ENCODE results near the gene C1QA.

Gene C1QA

GRCh38 chr1:22618056-22618455, 18.4 kb upstream of the C1QA start:
- TF ChIP-seq, protein P1, sequence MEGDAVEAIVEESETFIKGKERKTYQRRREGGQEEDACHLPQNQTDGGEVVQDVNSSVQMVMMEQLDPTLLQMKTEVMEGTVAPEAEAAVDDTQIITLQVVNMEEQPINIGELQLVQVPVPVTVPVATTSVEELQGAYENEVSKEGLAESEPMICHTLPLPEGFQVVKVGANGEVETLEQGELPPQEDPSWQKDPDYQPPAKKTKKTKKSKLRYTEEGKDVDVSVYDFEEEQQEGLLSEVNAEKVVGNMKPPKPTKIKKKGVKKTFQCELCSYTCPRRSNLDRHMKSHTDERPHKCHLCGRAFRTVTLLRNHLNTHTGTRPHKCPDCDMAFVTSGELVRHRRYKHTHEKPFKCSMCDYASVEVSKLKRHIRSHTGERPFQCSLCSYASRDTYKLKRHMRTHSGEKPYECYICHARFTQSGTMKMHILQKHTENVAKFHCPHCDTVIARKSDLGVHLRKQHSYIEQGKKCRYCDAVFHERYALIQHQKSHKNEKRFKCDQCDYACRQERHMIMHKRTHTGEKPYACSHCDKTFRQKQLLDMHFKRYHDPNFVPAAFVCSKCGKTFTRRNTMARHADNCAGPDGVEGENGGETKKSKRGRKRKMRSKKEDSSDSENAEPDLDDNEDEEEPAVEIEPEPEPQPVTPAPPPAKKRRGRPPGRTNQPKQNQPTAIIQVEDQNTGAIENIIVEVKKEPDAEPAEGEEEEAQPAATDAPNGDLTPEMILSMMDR (IDR thresholded peaks at IDR 0.05; ENCODE audit: low read depth, low read length) = no peak
- H3K4me3 ChIP-seq (ENCODE audit: low read depth, low read length) = no peak overlapping the region
- H3K27ac ChIP-seq = peak overlapping the region; percentile 27
- no peaks in the 10 kb centered on the region for H3K27me3 ChIP-seq (ENCODE audit: insufficient read depth, low read depth, severe bottlenecking)
- no peaks in the 10 kb centered on the region for H3K36me3 ChIP-seq
- no peaks in the 10 kb centered on the region for H3K9me3 ChIP-seq (ENCODE audit: severe bottlenecking)
- DNase-seq = no peak

DNA sequence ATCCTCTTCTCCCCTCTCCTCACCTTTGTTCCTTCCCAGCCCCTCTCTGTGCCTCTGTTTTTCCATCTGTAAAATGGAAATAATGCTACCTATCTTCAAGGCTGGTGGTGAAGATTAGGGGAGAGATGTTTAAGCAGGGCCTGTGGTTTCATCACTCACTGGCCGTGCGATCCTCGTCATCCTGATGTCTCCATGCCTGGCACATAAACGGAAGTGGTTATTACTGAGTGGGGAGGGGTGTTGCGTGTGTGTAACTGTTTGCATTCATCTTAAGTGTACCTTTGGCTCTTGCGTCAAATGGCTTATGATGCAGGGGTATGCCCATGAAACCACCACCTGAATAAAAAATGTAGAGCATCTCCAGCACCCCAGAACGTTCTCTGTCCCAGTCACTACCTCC, 17.2 kb upstream of the C1QA start:
- DNase-seq = no peak
- Histone ChIP-seq H3K27me3 (ENCODE audit: insufficient read depth, low read depth, severe bottlenecking) (no peaks in the 10 kb centered on the region), H3K27ac (no peak overlapping the region), H3K9me3 (ENCODE audit: severe bottlenecking) (no peaks in the 10 kb centered on the region), H3K36me3 (no peaks in the 10 kb centered on the region), H3K4me3 (ENCODE audit: low read depth, low read length) (no peak overlapping the region)
- TF ChIP-seq, protein P1 (IDR thresholded peaks at IDR 0.05; ENCODE audit: low read depth, low read length) = no peak

- no peaks in the 10 kb centered on the region for H3K27me3 ChIP-seq (ENCODE audit: insufficient read depth, low read depth, severe bottlenecking)
- no peak for DNase-seq
- TF ChIP-seq, protein P1 (IDR thresholded peaks at IDR 0.05; ENCODE audit: low read depth, low read length) = no peak
- H3K9me3 ChIP-seq (ENCODE audit: severe bottlenecking) = no peaks in the 10 kb centered on the region
- no peak overlapping the region for H3K4me3 ChIP-seq (ENCODE audit: low read depth, low read length)
- H3K27ac ChIP-seq = no peak overlapping the region
- H3K36me3 ChIP-seq = no peaks in the 10 kb centered on the region
Measured at GRCh38 chr1:22619798-22620197, 16.6 kb upstream of the C1QA start.

GRCh38 chr1:22621761-22622160, 14.7 kb upstream of the C1QA start:
- no peak for DNase-seq
- Histone ChIP-seq H3K9me3 (ENCODE audit: severe bottlenecking) (no peaks in the 10 kb centered on the region), H3K27me3 (ENCODE audit: insufficient read depth, low read depth, severe bottlenecking) (no peaks in the 10 kb centered on the region), H3K27ac (no peak overlapping the region), H3K4me3 (ENCODE audit: low read depth, low read length) (no peak overlapping the region), H3K36me3 (no peaks in the 10 kb centered on the region)
- TF ChIP-seq, protein P1 (IDR thresholded peaks at IDR 0.05; ENCODE audit: low read depth, low read length) = peak; percentile 29; the same call in 1 of the 2 replicates

DNA sequence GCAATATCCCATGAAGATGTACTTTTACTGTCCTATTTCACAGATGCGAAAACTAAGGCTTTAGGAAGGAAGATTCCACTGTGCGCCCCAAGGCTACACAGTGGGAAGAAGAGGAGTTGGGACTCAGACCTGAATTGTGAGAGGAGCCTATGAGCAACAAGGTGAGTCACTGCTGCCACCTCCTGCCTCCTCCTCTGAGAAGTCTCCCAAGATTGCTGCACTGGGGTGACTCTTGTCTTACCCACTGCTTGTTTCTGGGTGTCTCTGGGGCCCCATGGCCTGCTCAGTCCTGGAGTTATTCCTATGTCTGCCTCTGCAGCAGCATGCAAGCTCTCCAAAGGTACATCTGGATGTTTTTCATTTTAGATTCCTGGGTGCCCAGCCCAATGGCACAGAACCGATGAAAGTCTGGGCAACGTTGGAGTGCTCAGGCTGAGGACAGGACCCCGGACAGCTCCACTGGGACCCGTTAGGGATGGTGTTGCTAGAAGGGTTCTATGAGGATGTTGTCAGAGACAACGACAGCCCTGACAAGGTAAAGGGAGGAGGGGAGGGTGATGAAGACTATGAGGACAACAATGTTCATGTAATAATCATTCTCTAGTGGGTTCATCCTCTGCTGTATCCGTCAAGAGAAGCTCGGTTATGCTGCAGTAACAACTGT, 11.0 kb upstream of the C1QA start:
- Histone ChIP-seq H3K27me3 (ENCODE audit: insufficient read depth, low read depth, severe bottlenecking) (no peaks in the 10 kb centered on the region), H3K9me3 (ENCODE audit: severe bottlenecking) (no peaks in the 10 kb centered on the region), H3K4me3 (ENCODE audit: low read depth, low read length) (no peak overlapping the region), H3K27ac (no peak overlapping the region; the same call in 1 of the 2 replicates), H3K36me3 (no peaks in the 10 kb centered on the region)
- TF ChIP-seq, protein P1 (IDR thresholded peaks at IDR 0.05; ENCODE audit: low read depth, low read length) = no peak
- DNase-seq = no peak
